Gastroesophageal sphincter (tissue), 3 donors: Measurements from ENCODE around the gene USP12.

Experiments used
- POLR2A ChIP-seq, 2 donors: fragments of 450-650 bp; IDR thresholded peaks; one replicate each; pipeline ENCODE4 v1.6.1; 2017; ENCODE audit warnings: antibody characterized with exemption in 2 of 2, mild to moderate bottlenecking in 2 of 2, moderate library complexity in 1 of 2
- POLR2AphosphoS5 ChIP-seq: sonication (generic); formaldehyde crosslinking; IDR thresholded peaks from one replicate; pipeline ENCODE4 v1.6.1; 2017; ENCODE audit warnings: antibody characterized with exemption
- TF ChIP-seq, protein P1 (sequence below), 4 experiments: fragments of 200-600 bp in 2 of 4; fragments of 450-650 bp in 2 of 4; sonication (generic) in 1 of 4; IDR thresholded peaks; one replicate each; pipeline ENCODE4 v1.5.1; 2017 to 2019; ENCODE audit warnings: antibody characterized with exemption in 4 of 4, mild to moderate bottlenecking in 2 of 4, moderate library complexity in 2 of 4

GRCh38 chr13:27110056-27110746 is 61.4 kb downstream of the USP12 start:
- no peak for TF ChIP-seq POLR2AphosphoS5
- TF ChIP-seq, protein P1, sequence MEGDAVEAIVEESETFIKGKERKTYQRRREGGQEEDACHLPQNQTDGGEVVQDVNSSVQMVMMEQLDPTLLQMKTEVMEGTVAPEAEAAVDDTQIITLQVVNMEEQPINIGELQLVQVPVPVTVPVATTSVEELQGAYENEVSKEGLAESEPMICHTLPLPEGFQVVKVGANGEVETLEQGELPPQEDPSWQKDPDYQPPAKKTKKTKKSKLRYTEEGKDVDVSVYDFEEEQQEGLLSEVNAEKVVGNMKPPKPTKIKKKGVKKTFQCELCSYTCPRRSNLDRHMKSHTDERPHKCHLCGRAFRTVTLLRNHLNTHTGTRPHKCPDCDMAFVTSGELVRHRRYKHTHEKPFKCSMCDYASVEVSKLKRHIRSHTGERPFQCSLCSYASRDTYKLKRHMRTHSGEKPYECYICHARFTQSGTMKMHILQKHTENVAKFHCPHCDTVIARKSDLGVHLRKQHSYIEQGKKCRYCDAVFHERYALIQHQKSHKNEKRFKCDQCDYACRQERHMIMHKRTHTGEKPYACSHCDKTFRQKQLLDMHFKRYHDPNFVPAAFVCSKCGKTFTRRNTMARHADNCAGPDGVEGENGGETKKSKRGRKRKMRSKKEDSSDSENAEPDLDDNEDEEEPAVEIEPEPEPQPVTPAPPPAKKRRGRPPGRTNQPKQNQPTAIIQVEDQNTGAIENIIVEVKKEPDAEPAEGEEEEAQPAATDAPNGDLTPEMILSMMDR (IDR thresholded peaks at IDR 0.05): no peak
- TF ChIP-seq POLR2A (IDR thresholded peaks at IDR 0.05): no peak
